ENCODE data around the gene KIF26B. TPM values are rescaled to one million over a fixed set of nuclear protein-coding genes. Genes with fewer than 3 reads are reported as not detected.
"Not testable (repeated sequence)": the region's sequence is repeated elsewhere in the genome, so short reads cannot be mapped to it uniquely, and the experiment has no call there.

KIF26B gene
- polyA plus RNA-seq, 4 donors: 29.7 to 44.6 (median 38.7) TPM

DNA sequence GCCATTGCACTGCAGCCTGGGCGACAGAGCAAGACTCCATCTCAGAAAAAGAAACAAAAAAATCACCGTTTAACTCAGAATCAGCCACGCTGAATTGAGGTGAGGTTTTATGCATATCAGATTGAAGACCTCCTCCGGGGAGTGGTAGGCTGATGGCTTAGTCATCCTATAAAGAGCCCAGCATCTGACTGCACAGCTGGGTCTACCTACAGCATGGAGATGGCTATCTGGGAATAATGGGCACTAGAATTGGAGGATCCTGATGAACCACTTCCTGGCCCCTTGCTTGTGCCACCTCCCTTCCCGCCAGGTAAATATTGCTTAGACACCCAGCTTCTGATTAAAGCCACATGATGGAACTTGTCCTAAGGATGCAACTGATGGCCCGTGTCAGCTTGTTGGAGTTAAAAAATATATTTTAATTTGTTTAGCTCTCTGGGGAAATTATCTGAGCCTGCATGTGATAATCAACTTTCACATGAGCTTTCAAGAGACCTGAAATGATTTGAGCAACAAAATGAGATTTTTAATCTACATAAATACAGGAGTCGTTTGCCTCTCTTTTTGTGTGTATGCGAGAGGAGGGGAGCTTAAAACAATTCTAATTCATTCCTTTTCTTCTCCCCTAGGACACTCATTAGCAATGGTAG is 157.2 kb downstream of the KIF26B start:
- no peak for DNase-seq (ENCODE audit: low read depth in 4 of 4, low spot score in 2 of 4)

DNA sequence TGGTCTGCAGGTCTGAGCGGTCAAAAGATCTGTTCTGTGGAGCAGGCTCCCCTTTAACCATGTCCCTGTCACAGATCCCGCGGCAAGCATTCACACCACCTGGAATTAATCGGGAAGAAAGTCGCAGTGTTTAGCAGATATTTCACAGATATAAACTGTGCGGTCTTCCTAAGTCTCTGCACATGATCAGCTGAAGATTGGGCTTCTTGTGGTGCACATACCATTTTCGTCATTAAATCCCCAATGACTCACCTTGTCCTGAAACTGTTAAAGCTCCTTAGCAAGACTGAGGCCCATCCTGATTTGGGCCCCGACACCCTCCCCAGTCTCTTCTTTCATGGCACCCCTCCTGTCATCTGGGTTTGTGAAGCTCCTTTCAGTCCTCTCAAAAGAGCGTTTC is 158.8 kb downstream of the KIF26B start:
- DNase-seq (ENCODE audit: low read depth in 4 of 4, low spot score in 2 of 4): no peak

DNA sequence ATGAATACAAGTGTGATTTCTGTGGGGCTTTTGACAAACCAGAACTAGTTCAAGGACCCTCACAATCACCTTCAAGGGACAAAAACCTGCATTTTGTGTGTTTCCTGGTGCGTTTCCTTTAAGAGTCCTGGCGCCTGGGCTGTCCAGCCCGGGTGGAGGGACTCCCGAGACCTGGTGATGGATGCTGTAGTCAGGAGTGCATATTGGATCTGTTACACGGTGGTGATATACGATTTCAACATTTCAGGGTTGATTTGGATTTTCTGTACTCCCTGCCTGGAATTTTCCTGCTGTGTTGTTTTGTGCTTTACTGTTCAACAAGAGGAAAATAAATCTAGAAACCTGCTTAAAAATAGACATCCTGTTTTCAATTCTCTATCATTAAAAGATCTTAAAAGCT is 162.0 kb downstream of the KIF26B start:
- no peak for DNase-seq (ENCODE audit: low read depth in 4 of 4, low spot score in 2 of 4)

DNA sequence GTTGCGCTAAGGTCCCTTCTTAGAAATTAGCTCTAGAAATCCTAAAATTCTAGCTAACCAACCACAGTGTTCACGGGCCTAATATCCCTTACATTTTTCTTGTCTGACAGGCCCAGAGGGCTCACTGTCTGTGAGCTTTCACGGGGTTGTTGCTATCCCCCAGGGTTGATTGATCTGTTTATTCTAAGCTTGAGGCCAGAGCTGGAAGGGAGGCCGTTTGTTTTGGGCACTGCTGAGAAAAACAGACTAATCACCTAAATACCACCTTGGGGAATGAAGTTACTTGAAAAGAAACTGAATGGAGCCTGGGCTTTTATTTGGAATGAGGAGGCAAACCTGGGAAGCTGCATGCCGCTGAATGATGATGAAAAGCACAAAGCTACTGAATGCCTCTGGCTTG is 162.4 kb downstream of the KIF26B start:
- no peak for DNase-seq (ENCODE audit: low read depth in 4 of 4, low spot score in 2 of 4)

DNA sequence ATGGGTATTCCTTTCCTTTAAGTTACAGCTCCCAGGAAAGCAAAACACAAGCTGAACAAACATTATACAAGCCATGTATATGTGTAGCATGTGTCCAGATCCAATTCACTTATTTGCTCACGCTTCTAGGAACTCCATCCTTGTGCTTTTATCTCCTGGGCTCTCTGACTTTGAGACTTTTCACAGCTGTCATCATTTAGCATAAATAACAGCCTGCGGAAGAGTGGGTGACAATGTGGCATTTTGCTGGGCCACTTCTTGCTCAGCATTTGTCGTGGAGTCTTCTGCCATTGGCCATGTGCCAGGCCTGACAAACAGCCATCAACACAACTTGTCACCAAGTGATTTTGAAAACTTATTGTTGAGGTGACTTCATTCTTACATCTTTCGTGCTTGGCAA is 164.3 kb downstream of the KIF26B start:
- no peak for DNase-seq (ENCODE audit: low read depth in 4 of 4, low spot score in 2 of 4)

DNA sequence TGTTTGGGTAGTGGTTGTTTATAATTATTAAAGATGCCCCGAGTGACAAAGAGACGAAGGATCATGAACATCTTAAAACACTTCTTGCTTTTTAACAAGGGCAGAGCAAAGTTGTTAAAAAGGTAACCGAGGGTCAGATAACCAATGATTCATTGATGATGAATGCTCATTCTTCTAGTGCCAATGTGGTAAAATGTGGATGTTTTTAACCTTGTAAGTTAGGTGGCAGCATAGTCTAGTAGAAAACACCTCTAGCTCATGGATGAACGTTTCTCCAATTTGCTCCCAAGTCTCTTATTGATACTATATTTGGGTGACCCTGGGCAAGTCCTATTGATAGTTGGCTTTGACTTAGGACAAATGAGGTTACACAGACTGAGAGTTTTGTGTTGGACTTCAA is 167.9 kb downstream of the KIF26B start:
- DNase-seq (ENCODE audit: low read depth in 4 of 4, low spot score in 2 of 4): no peak

DNA sequence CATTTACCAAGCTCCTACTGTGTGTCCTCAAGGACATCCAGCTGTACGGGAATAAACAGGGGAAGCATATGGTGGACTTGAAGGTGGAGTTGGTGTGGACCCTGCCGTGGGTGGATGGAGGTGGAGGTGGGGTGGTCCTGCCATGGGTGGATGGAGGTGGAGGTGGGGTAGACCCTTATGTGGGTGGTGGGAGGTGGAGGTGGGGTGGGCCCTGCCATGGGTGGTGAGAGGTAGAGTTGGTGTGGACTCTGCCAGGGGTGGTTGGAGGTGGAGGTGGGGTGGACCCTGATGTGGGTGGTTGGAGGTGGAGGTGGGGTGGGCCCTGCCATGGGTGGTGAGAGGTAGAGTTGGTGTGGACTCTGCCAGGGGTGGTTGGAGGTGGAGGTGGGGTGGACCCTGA is 169.0 kb downstream of the KIF26B start:
- DNase-seq (ENCODE audit: low read depth in 4 of 4, low spot score in 2 of 4): not testable (repeated sequence)

DNA sequence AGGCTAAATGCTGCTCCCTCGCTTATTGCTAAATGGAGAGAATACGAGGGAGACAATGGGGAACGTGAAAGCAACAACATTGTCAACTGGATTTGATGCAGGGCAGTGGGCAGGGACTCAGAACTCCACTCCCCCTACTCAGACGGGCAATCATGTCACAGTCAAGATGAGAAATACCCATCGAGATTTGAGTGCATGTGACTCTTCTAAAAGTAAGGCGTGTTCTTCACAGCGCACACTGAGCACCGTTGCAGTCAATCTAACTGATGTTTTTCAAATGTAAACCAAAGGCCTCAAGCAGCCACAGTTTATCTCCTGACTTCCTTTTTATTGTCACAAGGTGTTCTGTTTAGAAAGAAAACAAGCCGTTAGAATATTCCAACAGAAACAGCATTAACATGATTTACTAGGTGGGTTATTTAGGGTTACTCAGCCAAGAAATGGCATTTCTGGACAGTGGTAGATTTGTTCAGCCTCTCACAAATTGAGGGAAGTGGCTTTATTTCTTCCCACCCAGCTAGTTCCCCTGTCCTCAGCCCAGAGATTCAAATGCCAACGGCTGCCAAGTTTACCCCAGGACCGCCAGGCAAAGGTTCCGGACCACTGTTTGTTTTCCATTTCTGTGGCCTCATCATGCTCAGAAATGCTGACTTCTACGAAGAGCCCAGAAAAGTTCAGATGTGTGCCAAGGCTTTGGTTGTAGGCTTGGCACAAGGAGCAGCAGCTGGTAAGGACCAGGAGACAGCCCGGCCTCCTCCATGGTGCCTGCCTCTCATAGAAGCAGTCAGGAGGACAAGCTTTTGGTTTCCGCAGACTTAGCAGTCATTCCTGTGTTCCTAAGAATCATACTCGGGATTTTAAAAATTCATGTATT is 171.4 kb downstream of the KIF26B start:
- no peak for DNase-seq (ENCODE audit: low read depth in 4 of 4, low spot score in 2 of 4)

DNA sequence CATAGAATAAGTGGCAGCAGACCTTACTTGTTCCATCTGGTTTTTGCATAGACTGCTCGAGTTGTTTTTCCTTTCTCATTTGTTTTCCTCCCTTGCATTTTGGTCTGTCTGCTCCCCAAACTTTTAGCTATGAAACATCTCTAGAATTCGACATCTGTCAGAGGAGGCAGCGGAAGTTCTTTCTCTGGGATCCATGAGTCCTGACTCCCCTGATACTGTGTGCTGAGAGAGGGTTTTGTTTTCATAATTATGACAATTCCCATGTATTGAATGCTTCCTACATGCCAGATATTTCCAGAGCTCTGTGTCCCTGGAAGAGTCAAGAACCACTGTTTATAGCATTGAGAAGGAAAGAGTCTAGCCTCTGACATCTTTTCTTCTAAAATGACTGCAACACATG is 172.6 kb downstream of the KIF26B start:
- DNase-seq (ENCODE audit: low read depth in 4 of 4, low spot score in 2 of 4): no peak

DNA sequence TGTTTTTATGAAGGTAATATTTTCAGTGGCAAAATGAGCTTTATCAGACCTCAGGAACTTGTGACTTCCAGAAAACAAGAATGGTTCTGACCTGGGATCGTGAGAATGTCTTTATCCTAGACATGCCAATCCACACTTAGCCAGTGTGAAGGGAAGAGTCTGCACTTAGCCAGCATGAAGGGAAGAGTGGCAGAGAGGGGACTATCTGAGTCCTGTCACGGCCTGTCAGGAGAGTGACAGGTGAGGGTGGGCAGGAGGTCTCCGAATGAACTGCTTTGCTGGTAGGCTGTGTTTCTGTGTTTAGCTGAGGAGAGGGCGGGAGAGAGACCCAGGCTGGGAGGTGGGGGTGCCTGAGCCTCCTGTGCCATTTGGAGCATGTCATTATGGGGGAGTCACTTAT is 173.1 kb downstream of the KIF26B start:
- no peak for DNase-seq (ENCODE audit: low read depth in 4 of 4, low spot score in 2 of 4)

DNA sequence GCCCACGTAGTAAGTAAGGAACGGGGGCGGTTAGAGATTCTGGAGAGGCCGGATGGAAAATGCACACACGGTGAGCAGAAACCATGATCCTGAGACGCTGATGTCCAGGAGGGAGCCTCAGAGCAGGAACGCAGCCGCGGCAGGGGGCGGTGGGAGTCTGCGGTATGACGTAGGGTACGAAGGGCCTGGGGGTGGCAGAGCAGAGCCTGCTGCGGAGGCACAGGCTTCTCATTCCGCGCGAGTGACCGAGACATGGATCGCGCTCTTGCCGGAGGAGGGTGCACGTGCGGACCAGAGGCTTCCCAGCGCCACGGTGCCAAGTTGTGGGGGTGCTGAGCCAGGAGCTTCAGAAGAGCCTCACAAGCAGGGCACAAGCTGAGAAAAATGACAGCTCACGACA is 176.2 kb downstream of the KIF26B start:
- DNase-seq (ENCODE audit: low read depth in 4 of 4, low spot score in 2 of 4): no peak

DNA sequence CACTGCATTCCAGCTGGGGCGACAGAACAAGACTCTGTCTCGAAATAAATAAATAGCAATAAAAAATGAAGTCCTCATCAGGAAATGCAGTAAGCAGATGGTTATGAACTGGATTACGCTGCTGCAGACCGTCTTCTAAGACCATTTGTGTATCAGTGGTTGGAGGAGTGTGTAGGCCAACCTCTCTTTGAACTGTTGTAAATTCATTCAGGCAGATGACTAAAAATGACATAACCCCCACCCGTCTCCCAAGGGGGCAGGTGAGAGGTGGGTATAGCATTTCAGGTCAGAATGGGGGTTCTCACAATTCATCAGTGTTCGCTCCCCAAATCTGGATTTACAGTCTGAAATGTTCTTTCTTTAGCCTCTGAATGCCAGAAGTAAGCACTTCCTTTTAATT is 177.3 kb downstream of the KIF26B start:
- DNase-seq (ENCODE audit: low read depth in 4 of 4, low spot score in 2 of 4): no peak

DNA sequence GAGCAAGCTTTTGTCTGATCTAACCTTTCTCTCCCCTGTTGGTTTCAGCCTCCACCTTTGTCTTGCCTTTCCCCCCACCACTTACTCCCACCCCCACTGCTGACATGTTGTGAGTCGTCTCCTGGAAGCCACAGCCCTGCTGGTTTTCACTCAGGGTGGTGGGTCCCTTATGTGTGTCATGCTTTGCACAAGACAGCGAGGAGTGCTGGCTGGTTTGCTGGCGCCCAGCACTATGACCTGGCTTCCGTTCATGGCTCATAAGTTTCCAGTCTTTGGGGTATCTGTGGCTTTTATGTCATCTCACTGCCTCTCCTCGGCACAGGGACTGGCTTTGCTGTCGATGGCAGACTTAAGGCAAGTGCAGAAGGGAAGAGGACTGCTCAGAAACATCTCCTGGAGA is 177.7 kb downstream of the KIF26B start:
- DNase-seq (ENCODE audit: low read depth in 4 of 4, low spot score in 2 of 4): no peak

DNA sequence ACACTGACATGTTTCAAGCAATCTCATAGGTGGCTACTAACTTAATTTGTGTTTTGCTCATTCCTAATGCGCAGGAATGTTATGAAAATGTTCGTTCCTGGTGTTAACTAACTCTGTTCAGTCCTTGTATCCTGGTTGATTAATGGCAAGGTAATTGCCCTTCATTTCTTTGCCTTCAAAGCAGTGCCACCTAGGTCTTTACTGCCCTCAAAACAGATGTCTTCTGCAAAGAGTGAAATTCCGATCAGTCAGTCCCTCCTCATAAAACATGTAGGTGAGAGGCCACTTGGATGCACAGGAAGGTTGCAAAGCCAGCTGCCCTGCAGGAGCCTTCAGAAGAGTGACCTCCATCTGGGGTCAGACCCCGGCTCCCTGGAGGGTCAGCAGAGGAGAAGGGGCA is 179.4 kb downstream of the KIF26B start:
- no peak for DNase-seq (ENCODE audit: low read depth in 4 of 4, low spot score in 2 of 4)

DNA sequence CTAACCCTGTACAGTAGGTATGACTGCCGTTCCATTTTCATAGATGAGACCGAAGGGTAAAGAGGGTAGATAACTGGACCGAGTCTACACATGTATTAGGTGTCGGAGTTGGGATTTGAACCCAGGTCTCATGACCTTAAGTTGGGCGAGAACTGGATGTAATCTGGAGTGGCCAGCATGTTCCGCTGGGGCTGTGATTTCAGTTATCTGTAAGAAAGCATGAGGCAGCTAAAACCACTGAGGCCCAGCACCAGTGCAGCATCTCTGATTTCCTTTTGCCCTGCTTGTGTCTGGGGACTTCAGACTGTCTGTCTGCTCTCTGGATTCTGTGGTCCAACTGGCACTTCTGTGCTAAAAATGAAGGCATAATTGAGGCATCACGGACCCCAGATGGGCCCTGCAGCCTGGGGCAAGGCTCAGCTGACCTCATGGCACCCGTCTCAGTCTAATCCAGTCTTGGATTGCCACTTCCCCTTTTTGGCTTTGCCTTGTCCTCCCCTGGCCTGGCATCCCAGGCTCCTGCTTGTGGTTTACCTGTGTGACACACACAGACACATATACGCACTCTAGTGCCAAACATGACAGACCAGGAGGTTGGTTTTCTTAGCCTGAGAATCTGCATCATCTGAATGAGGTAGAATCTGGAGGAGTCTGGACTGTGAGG is 180.2 kb downstream of the KIF26B start:
- DNase-seq (ENCODE audit: low read depth in 4 of 4, low spot score in 2 of 4): no peak

DNA sequence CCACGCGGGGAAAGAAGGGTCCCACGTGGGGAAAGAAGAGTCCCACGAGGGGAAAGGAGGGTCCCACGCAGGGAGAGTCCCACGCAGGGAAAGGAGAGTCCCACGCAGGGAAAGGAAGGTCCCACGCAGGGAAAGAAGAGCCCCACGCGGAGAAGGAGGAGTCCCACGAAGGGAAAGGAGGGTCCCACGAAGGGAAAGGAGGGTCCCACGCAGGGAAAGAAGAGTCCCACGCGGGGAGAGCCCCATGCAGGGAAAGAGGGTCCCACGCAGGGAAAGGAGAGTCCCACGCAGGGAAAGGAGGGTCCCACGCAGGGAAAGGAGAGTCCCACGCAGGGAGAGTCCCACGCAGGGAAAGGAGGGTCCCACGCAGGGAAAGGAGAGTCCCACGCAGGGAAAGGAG is 180.9 kb downstream of the KIF26B start:
- not testable (repeated sequence) for DNase-seq (ENCODE audit: low read depth in 4 of 4, low spot score in 2 of 4)

DNA sequence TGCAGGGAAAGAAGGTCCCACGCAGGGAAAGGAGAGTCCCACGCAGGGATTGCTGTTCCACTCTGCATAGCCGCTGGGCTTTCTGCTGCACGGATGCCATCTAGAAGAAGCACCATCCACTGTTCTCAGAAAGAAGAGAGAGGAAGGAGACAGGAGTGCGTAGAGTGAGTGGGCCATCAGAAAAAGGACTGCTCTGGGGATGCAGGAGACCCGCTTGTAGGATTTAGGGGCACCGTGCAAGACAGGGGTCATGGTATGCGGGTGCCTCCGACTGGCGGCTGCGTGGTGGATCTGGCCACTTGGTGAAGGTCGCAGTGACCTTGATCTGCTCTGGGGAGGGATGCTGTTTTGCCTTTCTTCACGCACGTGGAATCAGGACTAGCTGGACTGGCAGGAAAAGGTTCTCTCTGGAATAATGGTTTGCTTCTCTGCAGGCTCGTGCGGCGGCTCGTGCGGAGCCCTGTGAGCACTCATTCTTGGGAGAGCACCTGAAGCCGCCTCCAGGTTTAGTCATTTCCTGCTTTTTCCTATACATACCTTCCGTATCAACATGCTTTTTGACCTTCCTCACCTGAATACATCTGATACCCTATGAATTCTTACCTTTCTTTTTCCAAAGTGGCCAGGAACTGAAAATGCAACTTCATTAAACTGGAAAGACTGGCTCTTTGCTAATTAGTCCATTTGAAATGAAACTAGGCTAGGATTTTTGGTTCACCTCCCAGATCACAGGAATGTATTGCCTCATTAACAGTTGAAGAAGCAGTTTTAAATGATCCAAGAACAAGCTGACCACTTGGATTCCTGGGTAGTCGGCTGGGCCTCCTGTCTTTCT is 181.6 kb downstream of the KIF26B start:
- no peak for DNase-seq (ENCODE audit: low read depth in 4 of 4, low spot score in 2 of 4)

DNA sequence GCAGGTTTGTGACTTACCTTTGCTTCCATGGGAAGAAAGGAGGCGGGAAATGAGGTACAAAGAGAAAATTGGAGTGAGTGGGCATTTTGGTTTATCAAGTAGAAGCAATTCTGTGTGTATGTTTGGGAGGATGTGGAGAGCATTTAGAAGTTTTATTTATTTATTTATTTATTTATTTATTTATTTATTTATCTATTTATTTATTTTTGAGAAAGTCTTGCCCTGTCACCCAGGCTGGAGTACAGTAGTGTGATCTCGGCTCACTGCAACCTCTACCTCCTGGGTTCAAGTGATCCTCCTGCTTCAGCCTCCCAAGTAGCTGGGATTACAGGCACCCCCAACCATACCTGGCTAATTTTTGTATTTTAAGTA is 182.2 kb downstream of the KIF26B start:
- not testable (repeated sequence) for DNase-seq (ENCODE audit: low read depth in 4 of 4, low spot score in 2 of 4)

DNA sequence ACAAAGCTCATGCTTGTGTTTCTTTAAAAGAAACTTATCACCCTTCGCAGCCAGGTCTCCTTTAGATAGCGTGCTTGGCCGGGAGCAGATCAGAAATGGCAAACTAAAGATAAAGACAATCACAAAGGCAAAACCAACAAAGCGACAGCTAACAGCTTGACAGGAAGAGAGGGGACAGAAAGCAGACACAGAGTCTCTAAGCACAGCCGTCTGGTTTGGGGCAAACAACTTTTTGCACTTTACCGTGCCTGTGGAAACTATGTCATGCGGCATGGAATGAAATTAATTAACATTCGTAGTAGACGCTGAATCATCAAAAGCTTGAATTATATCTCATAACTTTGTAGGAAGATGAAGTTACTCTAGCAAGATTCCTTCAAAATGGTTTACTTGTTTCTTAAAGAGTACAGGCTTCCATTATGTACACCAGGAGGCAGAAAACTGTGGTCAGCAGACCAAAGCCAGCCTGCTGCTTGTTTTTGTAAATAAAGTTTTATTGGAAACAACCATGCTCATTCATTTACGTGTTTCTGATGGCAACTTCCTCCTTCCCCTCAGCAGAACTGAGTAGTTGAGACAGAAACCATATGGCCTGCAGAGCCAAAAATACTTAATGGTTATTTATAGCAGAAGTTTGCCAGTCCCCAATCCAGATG is 183.2 kb downstream of the KIF26B start:
- DNase-seq (ENCODE audit: low read depth in 4 of 4, low spot score in 2 of 4): no peak

DNA sequence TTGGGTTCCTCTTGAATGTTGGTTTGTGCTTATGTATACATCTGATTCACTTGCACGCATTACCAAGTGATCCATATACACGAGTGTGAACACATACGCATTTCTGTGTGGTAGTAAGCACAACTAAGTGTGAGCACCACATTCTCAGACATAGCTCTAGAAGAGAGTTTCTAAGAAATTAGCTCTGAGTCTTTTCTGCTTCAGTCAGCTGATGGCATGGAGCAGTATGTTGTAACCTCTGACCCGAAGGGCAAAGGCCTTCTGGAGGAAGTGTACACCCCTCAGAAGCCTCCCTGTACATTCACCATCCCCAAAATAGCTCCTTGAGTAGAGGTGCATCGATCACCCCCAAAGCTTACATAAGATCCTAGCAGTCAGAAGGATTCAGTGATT is 183.7 kb downstream of the KIF26B start:
- no peak for DNase-seq (ENCODE audit: low read depth in 4 of 4, low spot score in 2 of 4)

All from left renal cortex interstitium (tissue), 4 donors.